BLaER1 treated with 17β-estradiol and CSF1 and Interleukin-3, amounts not matched to agents 10 nM and 100 nM (cell line): ENCODE measurements around the gene NMRAL1.

Experiments
- H3K27ac ChIP-seq, 11 experiments: shearing (Covaris generic); formaldehyde crosslinking; 2 replicates each; pipeline ENCODE4 v1.8.1; 2022
- H3K27me3 ChIP-seq, 11 experiments: shearing (Covaris generic); formaldehyde crosslinking; 2 replicates each; pipeline ENCODE4 v1.8.1; 2022
- H3K36me3 ChIP-seq, 11 experiments: shearing (Covaris generic); formaldehyde crosslinking; 2 replicates each; pipeline ENCODE4 v1.8.1; 2022
- H3K4me1 ChIP-seq, 10 experiments: shearing (Covaris generic); formaldehyde crosslinking; 2 replicates each; pipeline ENCODE4 v1.8.1; 2022
- H3K4me2 ChIP-seq, 11 experiments: shearing (Covaris generic); formaldehyde crosslinking; 2 replicates each; pipeline ENCODE4 v1.8.1; 2022
- H3K4me3 ChIP-seq, 10 experiments: shearing (Covaris generic); formaldehyde crosslinking; 2 replicates each; pipeline ENCODE4 v1.8.1; 2022
- H3K9ac ChIP-seq, 11 experiments: shearing (Covaris generic); formaldehyde crosslinking; 2 replicates each; pipeline ENCODE4 v1.8.1; 2022
- H3K9me3 ChIP-seq, 11 experiments: shearing (Covaris generic); formaldehyde crosslinking; replicated peaks in 1 of 11; 2 replicates each; pipeline ENCODE4 v1.8.1; 2022
- H4K20me1 ChIP-seq, 11 experiments: shearing (Covaris generic); formaldehyde crosslinking; 2 replicates each; pipeline ENCODE4 v1.8.1; 2022
- Cebpa-rat ChIP-seq, 11 experiments: shearing (Covaris generic); IDR thresholded peaks; 2 replicates each; pipeline ENCODE4 v1.8.1; 2022

The NMRAL1 gene

GRCh38 chr16:4465977-4466779, 8.2 kb downstream of the NMRAL1 start:
- Histone ChIP-seq H3K27ac (peak overlapping the region in 9 of 11 experiments; percentile 25 to 64 (median 54); a peak in 16 of 22 replicates), H3K4me2 (peak overlapping the region in 6 of 11 experiments; percentile 2 to 71 (median 46); a peak in 10 of 22 replicates), H3K4me3 (no peak overlapping the region), H4K20me1 (peaks cover 0 to 7% (median 0%) of the 10 kb centered on the region in 11 experiments; a peak in 3 of 22 replicates), H3K4me1 (peaks cover 0 to 51% (median 24%) of the 10 kb centered on the region in 10 experiments; a peak in 15 of 20 replicates), H3K9ac (peak overlapping the region in 7 of 11 experiments; percentile 7 to 40 (median 23); a peak in 6 of 22 replicates), H3K36me3 (peaks cover 82 to 99% (median 88%) of the 10 kb centered on the region in 11 experiments), H3K27me3 (no peaks in the 10 kb centered on the region), H3K9me3 (no peaks in the 10 kb centered on the region)
- TF ChIP-seq Cebpa-rat (IDR thresholded peaks at IDR 0.05): no peak

- Histone ChIP-seq H3K4me3 (no peak overlapping the region), H3K27ac (peak overlapping the region in 8 of 11 experiments; percentile 46 to 67 (median 59); a peak in 16 of 22 replicates), H3K4me2 (peak overlapping the region in 5 of 11 experiments; percentile 30 to 71 (median 51); a peak in 9 of 22 replicates), H3K9ac (peak overlapping the region in 8 of 11 experiments; percentile 10 to 59 (median 48); a peak in 11 of 22 replicates), H3K36me3 (peaks cover 70 to 98% (median 90%) of the 10 kb centered on the region in 11 experiments), H3K27me3 (no peaks in the 10 kb centered on the region), H3K9me3 (no peaks in the 10 kb centered on the region), H4K20me1 (peaks cover 0 to 12% (median 0%) of the 10 kb centered on the region in 11 experiments; a peak in 4 of 22 replicates), H3K4me1 (peaks cover 11 to 65% (median 42%) of the 10 kb centered on the region in 10 experiments)
- TF ChIP-seq Cebpa-rat (IDR thresholded peaks at IDR 0.05): no peak
Observed at GRCh38 chr16:4463522-4464163, 10.8 kb downstream of the NMRAL1 start.

- no peak for TF ChIP-seq Cebpa-rat (IDR thresholded peaks at IDR 0.05)
- Histone ChIP-seq H3K36me3 (peaks cover 62 to 99% (median 92%) of the 10 kb centered on the region in 11 experiments), H3K27me3 (no peaks in the 10 kb centered on the region), H3K27ac (peak overlapping the region in 8 of 11 experiments; percentile 18 to 96 (median 74); a peak in 14 of 22 replicates), H3K4me1 (peaks cover 11 to 73% (median 49%) of the 10 kb centered on the region in 10 experiments), H3K9me3 (no peaks in the 10 kb centered on the region), H3K4me2 (no peak overlapping the region), H3K4me3 (no peak overlapping the region), H4K20me1 (peaks cover 0 to 18% (median 0%) of the 10 kb centered on the region in 11 experiments; a peak in 7 of 22 replicates), H3K9ac (peak overlapping the region in 4 of 11 experiments; percentile 12 to 33 (median 24); a peak in 5 of 22 replicates)
Observed at GRCh38 chr16:4461250-4462085, 13.0 kb downstream of the NMRAL1 start.

GRCh38 chr16:4460936-4461249, 13.5 kb downstream of the NMRAL1 start:
- TF ChIP-seq Cebpa-rat (IDR thresholded peaks at IDR 0.05): no peak
- H3K4me1 ChIP-seq: peaks cover 12 to 67% (median 48%) of the 10 kb centered on the region in 10 experiments
- H3K27me3 ChIP-seq: no peaks in the 10 kb centered on the region
- peak overlapping the region in 1 of 11 experiments; percentile 33; a peak in 1 of 22 replicates for H3K9ac ChIP-seq
- H3K4me2 ChIP-seq: no peak overlapping the region
- H3K36me3 ChIP-seq: peaks cover 62 to 99% (median 92%) of the 10 kb centered on the region in 11 experiments
- no peaks in the 10 kb centered on the region for H3K9me3 ChIP-seq
- peaks cover 0 to 23% (median 5%) of the 10 kb centered on the region in 11 experiments; a peak in 12 of 22 replicates for H4K20me1 ChIP-seq
- H3K27ac ChIP-seq: peak overlapping the region in 6 of 11 experiments; percentile 25 to 96 (median 88); a peak in 12 of 22 replicates
- H3K4me3 ChIP-seq: no peak overlapping the region

GRCh38 chr16:4455951-4456350, 18.5 kb downstream of the NMRAL1 start:
- peaks cover 0 to 67% (median 45%) of the 10 kb centered on the region in 11 experiments; a peak in 18 of 22 replicates for H4K20me1 ChIP-seq
- no peak overlapping the region for H3K4me3 ChIP-seq
- no peaks in the 10 kb centered on the region for H3K27me3 ChIP-seq
- no peak overlapping the region for H3K4me2 ChIP-seq
- peak overlapping the region in 5 of 11 experiments; percentile 14 to 30 (median 25); a peak in 5 of 22 replicates for H3K9ac ChIP-seq
- peak overlapping the region in 6 of 11 experiments; percentile 10 to 43 (median 32); a peak in 9 of 22 replicates for H3K27ac ChIP-seq
- no peak for TF ChIP-seq Cebpa-rat (IDR thresholded peaks at IDR 0.05)
- peaks cover 64 to 99% (median 93%) of the 10 kb centered on the region in 11 experiments for H3K36me3 ChIP-seq
- H3K4me1 ChIP-seq: peaks cover 18 to 41% (median 29%) of the 10 kb centered on the region in 10 experiments
- no peaks in the 10 kb centered on the region for H3K9me3 ChIP-seq

GRCh38 chr16:4455081-4455480, 19.3 kb downstream of the NMRAL1 start:
- Histone ChIP-seq H3K27me3 (no peaks in the 10 kb centered on the region), H3K9ac (peak overlapping the region in 2 of 11 experiments; percentile 18 to 26; a peak in 1 of 22 replicates), H3K27ac (no peak overlapping the region), H3K4me1 (peaks cover 18 to 37% (median 27%) of the 10 kb centered on the region in 10 experiments), H3K36me3 (peaks cover 72 to 100% (median 93%) of the 10 kb centered on the region in 11 experiments), H3K9me3 (no peaks in the 10 kb centered on the region), H3K4me2 (no peak overlapping the region), H4K20me1 (peaks cover 0 to 74% (median 52%) of the 10 kb centered on the region in 11 experiments; a peak in 18 of 22 replicates), H3K4me3 (no peak overlapping the region)
- TF ChIP-seq Cebpa-rat (IDR thresholded peaks at IDR 0.05): no peak

GRCh38 chr16:4454623-4455022, 19.8 kb downstream of the NMRAL1 start:
- Histone ChIP-seq H4K20me1 (peaks cover 0 to 76% (median 56%) of the 10 kb centered on the region in 11 experiments; a peak in 18 of 22 replicates), H3K9ac (0 out of 22 replicates have a peak overlapping the region, but pooled peaks of 1 of the 11 experiments have one; percentile 26), H3K27ac (no peak overlapping the region), H3K4me2 (no peak overlapping the region), H3K4me3 (no peak overlapping the region), H3K36me3 (peaks cover 77 to 100% (median 94%) of the 10 kb centered on the region in 11 experiments), H3K9me3 (no peaks in the 10 kb centered on the region), H3K4me1 (peaks cover 16 to 32% (median 22%) of the 10 kb centered on the region in 10 experiments), H3K27me3 (no peaks in the 10 kb centered on the region)
- no peak for TF ChIP-seq Cebpa-rat (IDR thresholded peaks at IDR 0.05)

- Histone ChIP-seq H3K36me3 (peaks cover 96 to 100% (median 100%) of the 10 kb centered on the region in 11 experiments), H4K20me1 (peaks cover 0 to 79% (median 58%) of the 10 kb centered on the region in 11 experiments; a peak in 18 of 22 replicates), H3K27me3 (no peaks in the 10 kb centered on the region), H3K4me2 (no peak overlapping the region), H3K4me1 (peaks cover 0 to 15% (median 6%) of the 10 kb centered on the region in 10 experiments; a peak in 7 of 20 replicates), H3K9ac (no peak overlapping the region), H3K4me3 (no peak overlapping the region), H3K9me3 (no peaks in the 10 kb centered on the region), H3K27ac (no peak overlapping the region)
- TF ChIP-seq Cebpa-rat (IDR thresholded peaks at IDR 0.05): no peak
Observed at GRCh38 chr16:4452674-4453073, 21.8 kb downstream of the NMRAL1 start.
